CD14-positive monocyte (primary cell): ENCODE results near the gene CCM2. TPM values are rescaled to one million over a fixed set of nuclear protein-coding genes. Genes with fewer than 3 reads are reported as not detected.

ENCODE experiments used
- DNase-seq, 3 donors: peaks; one replicate each; pipeline ENCODE4 v3.0.0-alpha.2; 2011 to 2022
- H2AFZ ChIP-seq: 2 replicates; pipeline ENCODE4 v1.6.0; 2012; ENCODE audit warnings: mild to moderate bottlenecking, low read depth, low read length, inconsistent platforms; ENCODE audit not compliant: insufficient read depth, poor library complexity, severe bottlenecking
- H3K27ac ChIP-seq, 2 donors: 1 replicate in 1 of 2; 2 replicates in 1 of 2; pipeline ENCODE4 v1.5.1; 2012 to 2013; ENCODE audit warnings: low read length in 2 of 2, control low read depth in 1 of 2, inconsistent platforms in 1 of 2, low read depth in 1 of 2, mild to moderate bottlenecking in 1 of 2
- H3K27me3 ChIP-seq, 2 donors: one replicate each; pipeline versions ENCODE4 v1.6.0 to v1.6.1; 2011 to 2013; ENCODE audit warnings: low read length in 2 of 2; ENCODE audit not compliant: control insufficient read depth in 2 of 2, insufficient read depth in 2 of 2
- H3K36me3 ChIP-seq, 2 donors: replicated peaks in 1 of 2; 1 replicate in 1 of 2; 2 replicates in 1 of 2; pipeline versions ENCODE4 v1.5.1 to v1.6.1; 2012 to 2013; ENCODE audit warnings: low read length in 2 of 2, control low read depth in 1 of 2, inconsistent platforms in 1 of 2, mild to moderate bottlenecking in 1 of 2; ENCODE audit not compliant: insufficient read depth in 2 of 2, control insufficient read depth in 1 of 2
- H3K4me1 ChIP-seq, 2 donors: 1 replicate in 1 of 2; 2 replicates in 1 of 2; pipeline versions ENCODE4 v1.5.1 to v1.6.1; 2012 to 2013; ENCODE audit warnings: low read length in 2 of 2, control low read depth in 1 of 2, inconsistent platforms in 1 of 2, mild to moderate bottlenecking in 1 of 2, moderate library complexity in 1 of 2; ENCODE audit not compliant: insufficient read depth in 2 of 2, control insufficient read depth in 1 of 2
- H3K4me2 ChIP-seq: replicated peaks from 2 replicates; pipeline ENCODE3; 2012; ENCODE audit warnings: low read length, moderate library complexity, mild to moderate bottlenecking; ENCODE audit not compliant: poor library complexity, severe bottlenecking; ENCODE audit errors: extremely low read depth
- H3K4me3 ChIP-seq, 3 experiments: fragments of 200-600 bp in 1 of 3; sonication (generic) in 1 of 3; replicated peaks in 1 of 3; 1 replicate in 2 of 3; 2 replicates in 1 of 3; pipeline ENCODE4 v1.5.1; 2011 to 2013; ENCODE audit warnings: low read length in 3 of 3, mild to moderate bottlenecking in 3 of 3, control low read depth in 2 of 3, low read depth in 2 of 3, inconsistent platforms in 1 of 3, moderate library complexity in 1 of 3
- H3K79me2 ChIP-seq: 2 replicates; pipeline ENCODE4 v1.6.0; 2012; ENCODE audit warnings: mild to moderate bottlenecking, control low read depth, inconsistent platforms, low read length, moderate library complexity; ENCODE audit not compliant: insufficient read depth
- H3K9ac ChIP-seq: 2 replicates; pipeline ENCODE4 v1.6.0; 2017; ENCODE audit warnings: low read length, mild to moderate bottlenecking; ENCODE audit not compliant: insufficient read depth, poor library complexity, severe bottlenecking
- H3K9me3 ChIP-seq, 2 donors: replicated peaks in 1 of 2; 1 replicate in 1 of 2; 2 replicates in 1 of 2; pipeline versions ENCODE4 v1.5.1 to v1.6.1; 2012 to 2013; ENCODE audit warnings: low read length in 2 of 2, control low read depth in 1 of 2; ENCODE audit not compliant: control insufficient read depth in 1 of 2, insufficient read depth in 1 of 2
- H4K20me1 ChIP-seq: 2 replicates; pipeline ENCODE4 v1.6.0; 2012; ENCODE audit warnings: mild to moderate bottlenecking, low read length, control low read depth, moderate library complexity; ENCODE audit not compliant: insufficient read depth
- H3K27ac Mint-ChIP-seq, 7 donors: one replicate each; pipeline ENCODE4 v1.8.0; 2020; ENCODE audit warnings: mild to moderate bottlenecking in 7 of 7, mixed read lengths in 7 of 7, moderate library complexity in 6 of 7, inconsistent platforms in 2 of 7
- H3K27me3 Mint-ChIP-seq, 3 donors: one replicate each; pipeline ENCODE4 v1.8.0; 2021 to 2022; ENCODE audit warnings: low read depth in 3 of 3, mild to moderate bottlenecking in 3 of 3, mixed read lengths in 3 of 3, moderate library complexity in 3 of 3, inconsistent platforms in 1 of 3
- H3K36me3 Mint-ChIP-seq, 2 donors: one replicate each; pipeline ENCODE4 v1.8.0; 2020; ENCODE audit warnings: mixed read lengths in 2 of 2, inconsistent platforms in 1 of 2, mild to moderate bottlenecking in 1 of 2
- H3K4me1 Mint-ChIP-seq: one replicate; pipeline ENCODE4 v1.8.0; 2020; ENCODE audit warnings: mild to moderate bottlenecking, mixed read lengths
- H3K4me3 Mint-ChIP-seq, 2 donors: one replicate each; pipeline ENCODE4 v1.8.0; 2020; ENCODE audit warnings: mild to moderate bottlenecking in 2 of 2, mixed read lengths in 2 of 2, moderate library complexity in 1 of 2
- H3K9me3 Mint-ChIP-seq, 7 donors: one replicate each; pipeline ENCODE4 v1.8.0; 2020 to 2022; ENCODE audit warnings: mixed read lengths in 7 of 7, mild to moderate bottlenecking in 6 of 7, moderate library complexity in 6 of 7, inconsistent platforms in 2 of 7
- WGBS: methylation state at CpG from one replicate; pipeline ENCODE4 v1.1.5; 2013; ENCODE audit warnings: missing lambda C conversion rate; ENCODE audit not compliant: insufficient coverage; 5-methylcytosine and 5-hydroxymethylcytosine counted together
- intact Hi-C, 2 donors: fragments of 100-400 bp; cut with micrococcal nuclease; formaldehyde crosslinking; loops; one replicate each; pipeline versions ENCODE4 v1.15.0 to v1.15.1; 2023
- polyA plus RNA-seq, 3 donors: library from polyadenylated mRNA; depleted of rRNA in 1 of 3; unstranded in 2 of 3; stranded (reverse) in 1 of 3; fragments of 300-500 nt in 2 of 3; fragments of >200 nt in 1 of 3; fragmentation: Illumina TruSeq in 2 of 3; gene quantifications; 1 replicate in 2 of 3; 2 replicates in 1 of 3; pipeline ENCODE4 v1.2.3, GENCODE V29; 2012 to 2021
- TF ChIP-seq, protein P1 (sequence below): fragments of 200-600 bp; IDR thresholded peaks from one replicate; pipeline ENCODE4 v1.8.0; 2022; ENCODE audit warnings: antibody characterized with exemption, mild to moderate bottlenecking

The CCM2 gene
- polyA plus RNA-seq, 3 donors: 38.5 to 102 (median 51.4) TPM

DNA sequence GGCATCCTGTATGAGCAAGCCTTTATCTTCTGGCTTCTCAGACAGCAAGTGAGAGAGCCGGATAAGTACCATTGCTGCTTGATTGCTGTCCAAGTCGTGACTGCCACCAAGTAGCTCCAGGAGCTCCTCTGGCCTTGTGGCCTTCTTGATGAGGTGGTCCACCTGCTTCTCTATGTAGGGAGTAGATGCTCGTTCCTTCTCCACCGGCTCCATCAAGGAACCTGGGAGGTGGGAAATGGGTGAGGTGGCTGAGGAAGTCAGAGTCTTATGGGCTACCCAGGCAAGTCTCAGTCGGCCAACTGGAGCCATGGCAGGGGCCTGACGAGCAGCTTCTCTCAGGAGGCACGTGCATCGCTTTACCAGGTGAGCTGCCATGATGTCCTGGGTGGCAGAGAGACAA, 108.9 kb downstream of the CCM2 start:
- Histone ChIP-seq H3K9me3 (no peaks in the 10 kb centered on the region), H3K27ac (peak overlapping the region in 1 of 2 donors; percentile 55), H4K20me1 (peaks cover 48% of the 10 kb centered on the region), H3K4me3 (no peak overlapping the region), H3K4me1 (peaks cover 25 to 42% of the 10 kb centered on the region in 2 donors), H3K27me3 (no peaks in the 10 kb centered on the region), H3K36me3 (peaks cover 53 to 56% of the 10 kb centered on the region in 2 donors), H2AFZ (no peak overlapping the region), H3K79me2 (peaks cover 68% of the 10 kb centered on the region), H3K4me2 (no peak overlapping the region), H3K9ac (no peak overlapping the region)
- Mint-ChIP-seq H3K27me3 (peaks cover 0 to 5% (median 2%) of the 10 kb centered on the region in 3 donors), H3K36me3 (peaks cover 50 to 56% of the 10 kb centered on the region in 2 donors), H3K27ac (peak overlapping the region in 6 of 7 donors; percentile 15 to 85 (median 52)), H3K4me3 (no peak overlapping the region), H3K9me3 (peaks cover 0 to 2% (median 0%) of the 10 kb centered on the region in 7 donors), H3K4me1 (peaks cover 39% of the 10 kb centered on the region)
- no peak for DNase-seq
- intact Hi-C loops: no loop called here
- TF ChIP-seq, protein P1, sequence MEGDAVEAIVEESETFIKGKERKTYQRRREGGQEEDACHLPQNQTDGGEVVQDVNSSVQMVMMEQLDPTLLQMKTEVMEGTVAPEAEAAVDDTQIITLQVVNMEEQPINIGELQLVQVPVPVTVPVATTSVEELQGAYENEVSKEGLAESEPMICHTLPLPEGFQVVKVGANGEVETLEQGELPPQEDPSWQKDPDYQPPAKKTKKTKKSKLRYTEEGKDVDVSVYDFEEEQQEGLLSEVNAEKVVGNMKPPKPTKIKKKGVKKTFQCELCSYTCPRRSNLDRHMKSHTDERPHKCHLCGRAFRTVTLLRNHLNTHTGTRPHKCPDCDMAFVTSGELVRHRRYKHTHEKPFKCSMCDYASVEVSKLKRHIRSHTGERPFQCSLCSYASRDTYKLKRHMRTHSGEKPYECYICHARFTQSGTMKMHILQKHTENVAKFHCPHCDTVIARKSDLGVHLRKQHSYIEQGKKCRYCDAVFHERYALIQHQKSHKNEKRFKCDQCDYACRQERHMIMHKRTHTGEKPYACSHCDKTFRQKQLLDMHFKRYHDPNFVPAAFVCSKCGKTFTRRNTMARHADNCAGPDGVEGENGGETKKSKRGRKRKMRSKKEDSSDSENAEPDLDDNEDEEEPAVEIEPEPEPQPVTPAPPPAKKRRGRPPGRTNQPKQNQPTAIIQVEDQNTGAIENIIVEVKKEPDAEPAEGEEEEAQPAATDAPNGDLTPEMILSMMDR: no peak
- 96% methylated on average over 7 of the region's 8 CpGs for WGBS

DNA sequence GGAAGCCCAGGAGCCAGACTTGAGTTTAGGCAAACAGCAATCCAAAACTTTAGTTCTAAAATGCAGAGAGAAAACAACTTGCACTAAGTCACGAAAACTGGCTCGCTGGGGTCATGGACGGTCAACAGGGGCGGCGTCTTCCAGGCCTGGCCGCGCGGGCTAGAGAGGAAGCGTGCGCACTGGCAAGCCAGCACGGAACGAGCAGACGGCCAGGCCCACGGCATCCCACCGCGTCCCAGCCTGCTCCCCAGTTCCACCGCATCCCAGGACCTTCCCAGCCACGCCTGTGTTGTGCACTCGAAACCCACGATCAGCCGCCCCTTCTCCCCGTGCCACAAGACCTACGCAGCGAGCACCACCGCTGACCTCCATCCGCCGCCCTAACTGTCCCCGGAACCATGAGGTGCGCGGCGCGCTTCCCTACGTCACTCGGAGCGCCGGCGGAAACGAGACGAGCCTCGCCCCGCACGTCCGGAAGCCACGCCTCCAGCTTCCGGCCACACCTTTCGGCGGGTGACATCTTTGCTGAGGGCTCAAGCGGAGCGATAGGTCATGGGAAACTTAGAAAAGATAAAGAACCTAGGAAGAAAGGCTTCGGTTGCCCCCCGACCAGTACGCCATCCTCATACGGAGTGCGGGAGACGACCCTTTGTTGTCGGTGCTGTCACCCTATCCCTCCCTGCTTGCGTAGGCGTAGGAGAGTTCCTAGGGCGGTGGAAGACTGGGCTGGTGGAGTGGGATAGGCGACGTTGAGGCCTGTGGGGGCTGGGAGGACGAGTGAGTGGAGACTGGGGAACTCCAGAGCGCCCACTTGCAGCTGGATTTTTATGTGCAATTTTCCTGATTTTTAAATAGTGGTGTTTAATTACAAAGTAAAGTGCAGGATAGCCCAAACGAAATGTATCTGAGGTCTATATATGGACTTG, 111.6 kb downstream of the CCM2 start, which contains the start of gene TBRG4:
Gene TBRG4, minus strand, starts transcription at position 400 of the 926 bp plus-strand sequence. CDS start 2,460 bp downstream, outside the sequence.
- H2AFZ ChIP-seq: peak within 1 kb of the TSS; percentile 74
- 0% methylated on average over 58 of the region's 64 CpGs for WGBS

More for the DNA sequence above, 111.6 kb downstream of the CCM2 start, which contains the start of gene TBRG4:
- intact Hi-C loops: loop anchor here (5.0 to 10.0 kb wide), 4 partner anchors 134 to 537 kb away; partner anchors contain the start of genes DDX56 (in 1 of the 2), MYO1G (in 1 of the 2), PURB (in 1 of the 2) and TMED4 (in 1 of the 2)
- Mint-ChIP-seq H3K27ac (peak within 1 kb of the TSS; percentile 98 to 99 (median 99)), H3K9me3 (peaks cover 0 to 2% (median 0%) of the 10 kb centered on the region in 7 donors), H3K4me1 (peaks cover 44% of the 10 kb centered on the region), H3K4me3 (peak within 1 kb of the TSS; percentile 98 to 99), H3K36me3 (peaks cover 24 to 29% of the 10 kb centered on the region in 2 donors), H3K27me3 (peaks cover 0 to 5% (median 2%) of the 10 kb centered on the region in 3 donors)
- peak within 1 kb of the TSS; percentile 81 for H3K9ac ChIP-seq
- H3K4me3 ChIP-seq: peak within 1 kb of the TSS; percentile 64 to 86 (median 85)
- H3K4me2 ChIP-seq: peak within 1 kb of the TSS; percentile 81
- H4K20me1 ChIP-seq: peaks cover 21% of the 10 kb centered on the region
- TF ChIP-seq, protein P1: peak; percentile 24
- DNase-seq: peak; percentile 92 to 96 (median 94)
- no peaks in the 10 kb centered on the region for H3K9me3 ChIP-seq
- peaks cover 26 to 29% of the 10 kb centered on the region in 2 donors for H3K36me3 ChIP-seq
- peaks cover 25 to 49% of the 10 kb centered on the region in 2 donors for H3K4me1 ChIP-seq
- H3K79me2 ChIP-seq: peaks cover 46% of the 10 kb centered on the region
- no peaks in the 10 kb centered on the region for H3K27me3 ChIP-seq
- H3K27ac ChIP-seq: peak within 1 kb of the TSS; percentile 93 to 98
